NCI-H1092 treated with DMSO at 0.1 percent for 48 hours (cell line): Measurements from ENCODE around the gene CARD16.
"Not testable (repeated sequence)": the region's sequence is repeated elsewhere in the genome, so short reads cannot be mapped to it uniquely, and the experiment has no call there.

ENCODE experiments used
- DNase-seq: peaks from one replicate; lab custom pipeline; 2025; lab: John Stamatoyannopoulos, UW

The CARD16 gene

GRCh38 chr11:105044557-105045524 lies at the start of gene CARD16:
TSS of gene CARD16 (minus strand) at chr11:105045335. CDS start at chr11:105045297, 38 bp downstream.
- DNase-seq = not testable (repeated sequence)

- DNase-seq = no peak
Observed at GRCh38 chr11:105092256-105093239, 47.4 kb upstream of the CARD16 start.

GRCh38 chr11:105081412-105082150 lies 36.4 kb upstream of the CARD16 start:
- no peak for DNase-seq

- DNase-seq = not testable (repeated sequence)
Observed at GRCh38 chr11:105080171-105080906, 35.2 kb upstream of the CARD16 start.

- DNase-seq = no peak
Observed at GRCh38 chr11:105078283-105078682, 33.1 kb upstream of the CARD16 start.

GRCh38 chr11:105077141-105077790 lies 32.1 kb upstream of the CARD16 start:
- not testable (repeated sequence) for DNase-seq

- no peak for DNase-seq
Observed at GRCh38 chr11:105074166-105074530, 29.0 kb upstream of the CARD16 start.

- DNase-seq = no peak
Observed at GRCh38 chr11:105073456-105074165, 28.5 kb upstream of the CARD16 start.

GRCh38 chr11:105072080-105072479 lies 26.9 kb upstream of the CARD16 start:
- DNase-seq = not testable (repeated sequence)

- DNase-seq = no peak
Observed at GRCh38 chr11:105071089-105071732, 26.1 kb upstream of the CARD16 start.

GRCh38 chr11:105070306-105070705 lies 25.2 kb upstream of the CARD16 start:
- DNase-seq = no peak

- not testable (repeated sequence) for DNase-seq
Observed at GRCh38 chr11:105069749-105070148, 24.6 kb upstream of the CARD16 start.

GRCh38 chr11:105063245-105063941 lies 18.3 kb upstream of the CARD16 start:
- not testable (repeated sequence) for DNase-seq

GRCh38 chr11:105057432-105057831 lies 12.3 kb upstream of the CARD16 start:
- DNase-seq = no peak

GRCh38 chr11:105056446-105056845 lies 11.3 kb upstream of the CARD16 start:
- no peak for DNase-seq

GRCh38 chr11:105054723-105055493 lies 9.8 kb upstream of the CARD16 start:
- DNase-seq = no peak

- no peak for DNase-seq
Observed at GRCh38 chr11:105052487-105052886, 7.4 kb upstream of the CARD16 start.

GRCh38 chr11:105051559-105051958 lies 6.4 kb upstream of the CARD16 start:
- no peak for DNase-seq
